Activated CD8-positive, alpha-beta memory T cell treated with anti-CD3 and anti-CD28 coated beads, Interleukin-2, amount 50 U/mL, for 48 hours (primary cell): Measurements from ENCODE around the gene GRK5.
A peak's percentile ranks its signal among the peaks of the same experiment; 100 is the strongest.

Experiments used
- DNase-seq: peaks from one replicate; pipeline ENCODE4 v3.0.0-alpha.2; 2020

The GRK5 gene

DNA sequence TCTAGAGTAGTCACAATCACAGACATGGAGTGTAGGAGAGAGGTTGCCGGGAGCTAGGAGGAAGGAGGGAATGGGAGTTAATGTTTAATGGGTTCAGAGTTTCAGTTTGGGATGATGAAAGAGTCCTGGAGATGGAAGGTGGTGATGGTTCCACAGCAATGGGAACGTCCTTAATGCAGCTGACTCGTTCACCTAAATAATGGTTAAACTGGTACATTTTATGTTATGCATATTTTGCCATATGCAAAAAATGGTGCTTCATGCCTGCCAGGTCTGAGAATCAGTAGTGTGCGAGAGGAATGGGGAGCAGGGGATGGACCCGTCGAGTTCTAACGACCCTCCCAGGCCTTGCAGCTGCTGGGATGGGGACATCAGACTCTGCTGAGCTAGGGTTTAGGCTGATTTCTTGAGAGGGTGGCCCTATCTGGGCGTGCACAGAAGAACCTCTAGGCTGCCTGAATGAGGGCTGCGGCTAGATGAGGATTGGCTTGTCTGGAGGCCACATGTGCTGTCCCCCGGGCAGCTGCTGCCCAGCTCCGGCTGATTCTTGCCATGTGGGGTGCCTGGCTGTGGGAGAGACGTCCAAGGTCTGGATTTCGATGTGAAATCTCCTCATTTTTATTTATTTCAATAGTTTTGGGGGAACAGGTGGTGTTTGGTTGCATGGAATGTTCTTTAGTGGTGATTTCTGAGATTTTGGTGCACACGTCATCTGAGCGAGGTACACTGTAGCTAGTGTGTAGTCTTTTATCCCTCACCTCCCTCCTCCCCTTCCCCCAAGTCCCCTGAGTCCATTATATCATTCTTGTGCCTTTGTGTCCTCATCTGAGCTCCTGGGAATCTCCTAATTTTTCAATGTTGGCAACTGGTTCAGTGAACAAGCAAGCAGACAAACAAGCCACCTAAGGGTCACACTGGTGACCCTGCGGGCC, 116.0 kb downstream of the GRK5 start:
- DNase-seq, result no peak

DNA sequence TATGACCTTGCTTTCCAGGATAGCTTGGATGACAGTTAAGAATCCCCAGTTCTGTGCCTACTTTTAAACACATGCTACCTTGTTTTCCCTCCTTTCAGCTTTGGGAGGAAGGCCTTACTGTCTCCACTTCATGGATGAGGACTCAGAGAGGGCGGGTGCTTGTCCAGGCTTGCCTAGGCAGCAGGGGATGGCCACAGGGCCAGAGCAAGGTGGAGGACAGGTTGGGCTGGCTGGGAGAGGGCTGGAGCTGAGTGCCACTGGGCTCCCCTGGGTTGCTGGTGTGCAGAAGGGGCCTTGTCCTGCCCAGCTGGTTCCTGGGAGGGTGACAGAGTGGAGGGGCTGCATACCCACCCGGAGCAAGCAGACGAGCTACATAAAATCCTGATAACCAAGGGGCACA, 117.8 kb downstream of the GRK5 start:
- DNase-seq, result no peak

DNA sequence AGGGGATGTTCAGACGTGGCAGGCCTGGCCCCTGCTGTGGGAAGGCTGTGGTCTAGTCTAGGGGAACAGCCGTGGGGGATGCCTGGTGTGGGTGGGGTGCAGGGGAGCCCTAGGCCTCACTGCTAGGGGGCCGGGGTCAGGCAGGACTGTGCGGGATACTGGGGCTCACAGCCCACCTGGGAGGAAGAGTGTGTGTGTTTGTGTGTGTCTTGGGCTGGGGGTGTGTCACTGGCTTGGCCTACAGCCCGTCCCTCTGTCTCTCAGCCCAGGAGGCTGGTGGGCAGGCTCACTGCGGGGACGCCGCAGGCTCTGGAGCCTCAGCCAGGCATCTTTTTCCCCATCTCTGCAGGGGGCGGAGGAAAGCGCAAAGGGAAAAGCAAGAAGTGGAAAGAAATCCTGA, 118.8 kb downstream of the GRK5 start:
- DNase-seq, result no peak

DNA sequence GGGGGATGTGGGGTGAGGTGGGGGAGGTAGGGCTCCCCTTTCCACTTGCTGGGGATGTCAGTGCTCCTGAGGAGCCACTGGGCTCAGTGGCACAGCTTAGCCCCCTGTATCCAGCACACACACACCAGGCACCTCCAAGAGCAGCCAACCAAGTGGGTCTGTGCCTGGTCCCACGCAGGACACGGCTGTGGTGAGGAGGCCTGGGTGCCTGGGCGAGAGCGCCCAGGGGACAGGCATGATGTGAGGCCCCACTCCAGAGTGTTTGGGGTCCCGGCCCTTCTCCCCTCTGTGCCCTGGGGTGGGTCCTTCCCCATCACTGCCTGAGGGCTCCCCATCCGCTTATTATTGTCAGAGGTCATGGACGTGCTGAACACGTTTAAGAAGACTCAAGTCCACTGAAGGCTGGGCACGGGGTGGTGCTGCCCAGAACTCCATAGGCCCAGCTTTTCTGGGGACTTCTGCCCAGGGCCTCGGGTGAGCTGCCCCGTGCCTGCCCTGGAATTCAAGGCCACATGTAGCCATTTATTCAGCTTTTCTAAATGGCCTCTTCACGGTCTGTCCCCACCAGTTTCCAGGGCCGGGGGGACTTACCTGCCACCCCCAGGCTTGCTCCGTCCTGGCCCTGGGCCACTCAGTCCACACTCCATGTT, 119.8 kb downstream of the GRK5 start:
- no peak for DNase-seq

DNA sequence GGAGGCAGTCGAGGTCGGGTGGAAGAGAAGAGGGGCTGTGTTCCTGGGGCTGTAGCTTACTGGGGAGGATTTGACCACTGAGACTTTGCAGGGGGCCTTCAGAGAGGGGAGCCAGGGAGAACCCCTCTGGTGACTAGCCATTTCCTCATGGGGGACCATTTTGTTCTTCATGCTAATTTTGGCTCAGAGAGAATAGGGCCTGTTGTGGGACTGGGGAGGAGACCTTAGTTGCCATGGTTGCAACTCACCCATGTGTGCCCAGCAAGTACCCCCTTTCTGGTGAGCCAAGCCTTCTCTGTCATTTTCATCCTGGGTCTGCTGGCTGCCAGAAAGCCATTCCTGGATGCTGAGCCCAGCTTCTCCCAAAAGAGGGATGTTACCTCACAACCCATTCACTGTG, 120.9 kb downstream of the GRK5 start:
- DNase-seq, result no peak

DNA sequence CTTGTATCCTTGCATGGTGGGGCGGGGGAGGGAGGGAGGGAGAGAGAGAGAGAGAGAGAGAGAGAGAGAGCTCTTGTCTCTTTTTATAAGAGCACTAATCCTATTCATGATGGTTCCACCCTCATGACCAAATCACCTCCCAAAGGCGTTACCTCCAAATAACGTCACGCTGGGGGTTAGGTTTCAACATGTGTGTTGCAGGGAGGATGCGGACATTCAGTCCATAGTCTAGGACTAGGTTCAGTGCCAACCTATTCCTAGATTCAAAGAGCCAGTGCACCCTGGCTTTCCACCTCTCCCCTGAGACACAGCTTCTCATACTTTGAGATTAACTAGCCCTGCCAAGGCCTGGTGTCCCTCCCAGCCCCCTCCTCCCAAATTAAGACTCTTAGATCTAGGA, 123.0 kb downstream of the GRK5 start:
- DNase-seq, result no peak

DNA sequence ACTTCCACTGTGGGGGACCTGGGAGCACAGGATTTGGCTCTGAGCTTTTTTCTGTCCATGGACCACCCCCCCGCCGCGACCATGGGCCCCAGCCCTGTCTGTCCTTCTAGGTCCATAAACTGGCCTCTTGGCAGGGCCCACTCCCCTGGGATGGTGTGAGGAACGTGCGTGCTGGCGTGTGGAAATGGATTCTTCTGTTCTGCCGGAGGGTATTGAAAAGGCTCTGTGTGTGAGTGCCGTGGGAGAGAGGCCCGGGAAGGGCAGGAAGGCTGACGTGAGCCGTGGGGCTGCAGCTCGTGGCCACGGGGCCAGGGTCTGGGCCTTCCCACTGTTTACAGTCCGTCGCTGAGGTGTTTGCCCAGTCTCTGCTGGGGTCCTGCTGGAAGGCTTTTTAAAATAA, 123.7 kb downstream of the GRK5 start:
- no peak for DNase-seq

DNA sequence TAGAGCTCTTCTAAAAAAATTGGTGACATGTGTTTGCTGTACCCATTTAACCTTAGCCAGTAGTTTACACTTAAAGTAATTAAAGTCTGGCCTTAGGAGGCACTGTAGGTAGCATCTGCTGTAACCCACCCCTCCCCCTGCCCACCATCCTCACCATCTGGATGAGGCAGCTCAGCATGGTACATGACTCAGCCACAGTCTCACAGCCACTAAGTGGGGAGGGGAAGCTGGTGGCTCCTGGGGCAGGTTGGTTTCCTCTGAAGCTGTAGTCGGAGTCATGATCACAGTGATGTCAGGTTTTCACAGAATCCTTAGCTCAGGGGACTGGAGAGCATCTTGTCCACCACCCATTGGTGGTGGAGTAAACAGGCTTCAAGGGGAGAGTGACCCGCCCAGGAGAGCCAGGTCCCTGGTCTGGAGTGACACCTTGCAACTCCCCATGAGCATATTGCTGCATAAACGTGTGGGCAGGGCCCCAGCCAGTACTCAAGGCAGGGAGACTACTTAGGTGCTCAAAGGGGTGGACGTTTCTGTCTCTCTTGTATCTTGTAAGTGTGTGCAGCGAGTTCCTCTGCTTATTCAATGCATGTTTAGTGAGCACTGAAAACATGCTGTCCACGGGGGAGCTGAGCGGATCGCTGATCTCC, 125.9 kb downstream of the GRK5 start:
- DNase-seq, result peak; percentile 66

DNA sequence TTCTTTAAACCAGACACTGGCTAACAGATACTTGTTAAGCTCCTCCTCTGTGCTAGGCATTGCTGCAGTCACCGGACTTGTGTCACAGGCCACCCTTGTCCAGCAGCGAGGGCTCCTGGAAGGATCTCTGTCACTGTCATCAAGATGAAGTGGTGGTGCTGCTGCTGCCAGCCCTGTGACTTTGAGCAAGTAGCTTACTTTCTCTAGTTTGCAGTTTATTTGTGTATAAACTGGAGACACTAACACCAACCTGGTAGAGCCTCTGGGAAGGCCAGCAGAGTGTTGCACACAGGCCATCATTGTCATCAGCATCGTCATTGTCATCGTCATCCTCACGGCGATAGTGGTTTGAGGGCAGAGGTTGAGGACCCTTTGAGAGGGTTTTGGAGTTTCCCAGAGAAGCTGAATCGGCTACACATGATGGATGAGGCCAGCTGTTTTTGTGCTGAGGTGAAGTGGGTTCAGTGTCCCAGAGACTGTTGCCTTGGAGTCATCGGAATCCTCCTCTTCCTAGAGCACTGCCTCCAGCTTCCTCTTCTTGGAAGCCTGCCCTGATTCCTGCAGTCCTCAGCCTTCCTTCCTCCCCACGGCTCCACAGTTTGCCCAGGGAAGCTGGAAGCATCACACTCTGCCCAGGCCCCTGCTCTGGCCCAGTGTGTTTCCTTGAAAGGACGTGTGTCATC, 128.4 kb downstream of the GRK5 start:
- no peak for DNase-seq

DNA sequence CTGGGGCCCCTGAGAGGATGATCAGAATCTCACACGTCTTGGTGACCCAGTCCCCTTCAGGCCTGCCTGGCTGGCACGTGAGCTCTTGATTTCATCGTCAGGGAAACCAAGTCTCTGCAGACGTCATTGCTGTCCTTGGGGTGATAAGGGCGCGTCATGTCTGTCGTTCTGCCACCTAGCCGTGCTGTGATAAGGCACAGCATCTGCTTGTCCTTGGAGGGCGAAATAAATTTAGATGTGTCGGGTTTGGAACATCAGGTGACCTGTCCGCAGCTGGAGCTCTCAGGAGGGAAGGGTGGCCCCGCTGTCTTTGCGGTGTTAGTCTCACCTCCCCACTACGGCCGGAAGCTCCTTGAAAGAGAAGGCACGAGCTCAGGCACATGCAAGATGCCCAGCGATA, 129.2 kb downstream of the GRK5 start:
- DNase-seq, result no peak

DNA sequence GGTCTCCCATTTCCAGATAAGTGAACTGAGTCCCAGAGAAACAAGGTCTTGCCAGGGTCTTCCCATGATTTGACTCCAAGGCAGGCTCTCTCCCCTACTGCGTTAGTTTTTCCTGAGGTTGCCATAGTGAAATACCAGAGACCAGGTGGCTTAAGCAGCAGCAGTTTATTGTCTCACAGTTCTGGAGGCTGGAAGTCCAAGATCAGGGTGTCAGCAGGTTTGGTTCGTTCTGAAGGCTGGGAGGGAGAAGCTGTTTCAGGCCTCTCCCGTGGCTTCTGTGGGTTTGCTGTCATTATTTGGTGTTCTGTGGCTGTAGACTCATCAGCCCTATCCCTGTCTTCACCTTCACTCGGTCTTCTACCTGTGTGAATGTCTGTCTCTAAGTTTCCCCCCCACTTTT, 129.9 kb downstream of the GRK5 start:
- no peak for DNase-seq

DNA sequence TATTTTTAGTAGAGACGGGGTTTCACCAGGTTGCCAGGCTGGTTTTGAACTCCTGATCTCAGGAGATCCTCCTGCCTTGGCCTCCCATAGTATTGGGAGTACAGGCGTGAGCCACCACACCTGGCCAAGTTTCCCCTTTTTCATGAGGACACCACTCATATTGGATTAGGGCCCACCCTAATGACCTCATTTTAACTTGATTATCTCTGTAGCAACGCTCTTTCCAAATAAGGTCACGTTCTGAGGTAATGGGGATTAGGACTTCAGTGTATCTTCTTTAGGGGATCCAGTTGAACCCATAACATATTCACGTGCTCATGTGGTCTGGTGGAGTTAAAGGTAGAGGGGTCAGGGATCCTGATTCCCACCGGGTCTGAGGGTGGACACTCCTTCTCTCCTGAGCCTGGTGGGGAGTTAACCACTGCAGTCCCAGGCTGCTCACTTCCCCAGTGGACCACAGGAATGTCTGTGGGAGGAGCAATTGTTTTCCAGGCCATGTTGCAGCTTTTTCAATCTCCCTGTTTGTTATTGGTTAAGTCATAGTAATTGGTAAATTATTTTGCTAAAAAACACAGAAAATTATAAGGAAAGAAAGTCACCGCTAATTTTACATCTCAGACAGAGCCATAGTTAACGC, 130.5 kb downstream of the GRK5 start:
- DNase-seq, result no peak

DNA sequence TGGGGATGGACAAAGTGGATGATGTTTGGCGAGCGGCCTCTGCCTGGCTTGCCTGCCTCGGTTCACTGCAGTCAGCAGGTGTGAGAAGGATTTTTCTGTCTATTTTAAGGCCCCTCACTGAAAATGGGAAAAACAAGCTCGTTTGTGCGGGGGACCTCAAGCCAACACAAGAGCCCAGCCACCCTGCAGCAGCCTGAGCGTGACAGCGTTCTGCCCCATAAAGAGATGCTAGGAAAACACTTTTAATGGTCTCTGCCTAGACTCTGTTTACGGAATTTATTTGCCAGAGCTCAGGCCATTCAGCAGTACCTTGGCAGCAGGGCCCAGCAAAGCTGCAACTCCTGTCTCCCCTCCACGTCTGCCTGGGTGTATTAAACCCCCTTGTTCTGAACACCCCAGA, 131.7 kb downstream of the GRK5 start:
- no peak for DNase-seq

DNA sequence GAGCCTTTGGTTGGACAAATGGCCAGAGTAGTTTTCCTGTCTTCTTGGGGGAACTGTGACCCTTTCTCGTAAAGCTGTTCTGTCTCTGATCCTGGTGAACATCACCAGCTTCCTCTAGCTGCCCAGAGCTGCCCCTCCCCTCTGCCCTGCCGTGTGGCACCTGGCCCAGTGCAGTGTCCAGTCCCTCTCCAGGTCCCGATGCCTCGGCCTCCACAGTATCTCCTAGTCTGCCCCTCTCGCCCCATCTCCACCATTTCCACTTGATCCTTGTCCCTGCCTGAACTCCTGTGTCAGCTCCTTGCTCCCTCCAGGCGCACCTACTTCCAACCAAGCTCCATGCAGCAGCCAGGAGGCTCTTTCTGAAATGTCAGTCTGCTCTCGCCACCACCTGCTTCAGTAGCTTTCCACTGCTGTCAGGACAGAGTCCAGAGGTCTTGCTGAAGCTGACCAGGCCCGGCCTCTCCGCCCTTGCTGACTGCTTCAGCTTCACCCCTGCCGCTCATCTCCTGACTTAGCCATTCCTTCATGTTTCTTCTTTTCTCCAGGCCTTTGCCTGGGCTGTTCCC, 133.6 kb downstream of the GRK5 start:
- DNase-seq, result no peak

DNA sequence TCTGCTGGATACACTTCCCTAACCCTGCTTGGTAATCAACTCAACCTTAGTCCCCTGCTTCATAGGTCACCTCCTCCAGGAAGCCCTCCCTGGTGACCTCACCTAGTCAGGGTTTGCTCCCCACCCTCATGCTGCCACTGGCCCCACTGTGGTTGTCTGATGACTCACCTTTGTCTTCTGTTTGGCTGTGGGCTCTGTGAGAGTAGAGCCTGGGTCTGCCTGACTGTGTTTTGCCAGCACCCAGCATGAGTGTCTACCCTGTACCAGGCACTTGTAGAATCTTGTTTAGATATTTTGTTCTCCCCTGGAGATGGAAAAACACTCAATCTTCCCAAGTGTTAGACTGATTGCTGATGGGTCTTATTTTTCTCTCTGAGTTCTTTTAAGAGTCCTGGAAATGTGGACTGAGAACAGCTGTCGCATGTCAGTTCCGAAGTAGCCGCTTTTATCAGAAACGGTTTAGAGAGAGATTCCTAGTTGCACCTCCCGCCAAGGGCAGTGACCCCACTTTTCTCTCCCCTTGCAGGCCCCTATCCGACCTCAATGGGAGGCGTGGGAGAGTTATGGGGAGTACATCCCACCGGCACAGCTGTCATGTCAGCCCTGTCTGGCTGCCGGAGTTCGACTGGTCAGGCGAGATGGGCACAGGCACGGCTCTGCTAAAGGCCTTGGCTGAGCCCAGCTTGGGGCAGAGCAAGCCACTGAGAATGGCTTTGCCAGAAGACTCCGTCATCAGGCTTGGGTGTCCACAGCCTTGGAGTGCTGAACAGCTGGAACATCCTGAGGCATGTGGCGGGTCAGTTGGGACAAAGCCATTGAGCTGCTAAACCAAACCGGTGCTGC, 134.3 kb downstream of the GRK5 start:
- DNase-seq, result peak; percentile 70

DNA sequence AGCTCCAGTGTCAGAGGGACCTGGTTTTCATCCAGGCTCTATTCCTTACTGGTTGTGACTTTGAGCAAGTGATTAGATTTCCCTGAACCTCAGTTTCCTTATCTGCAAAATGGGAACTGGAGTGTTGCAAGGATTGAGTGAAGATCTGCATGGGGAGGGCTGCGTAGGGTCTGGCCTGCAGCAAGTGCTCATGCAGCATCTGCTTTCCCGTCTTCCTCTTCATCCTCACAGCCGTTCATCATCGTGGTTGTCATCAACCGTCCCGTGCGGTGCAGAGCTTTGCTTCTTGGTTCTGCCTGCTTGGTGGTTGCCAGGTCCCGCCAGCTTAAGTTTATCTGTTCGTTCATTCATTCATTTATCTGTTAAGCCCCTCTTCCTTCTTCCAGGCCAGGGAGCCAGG, 135.0 kb downstream of the GRK5 start:
- no peak for DNase-seq

DNA sequence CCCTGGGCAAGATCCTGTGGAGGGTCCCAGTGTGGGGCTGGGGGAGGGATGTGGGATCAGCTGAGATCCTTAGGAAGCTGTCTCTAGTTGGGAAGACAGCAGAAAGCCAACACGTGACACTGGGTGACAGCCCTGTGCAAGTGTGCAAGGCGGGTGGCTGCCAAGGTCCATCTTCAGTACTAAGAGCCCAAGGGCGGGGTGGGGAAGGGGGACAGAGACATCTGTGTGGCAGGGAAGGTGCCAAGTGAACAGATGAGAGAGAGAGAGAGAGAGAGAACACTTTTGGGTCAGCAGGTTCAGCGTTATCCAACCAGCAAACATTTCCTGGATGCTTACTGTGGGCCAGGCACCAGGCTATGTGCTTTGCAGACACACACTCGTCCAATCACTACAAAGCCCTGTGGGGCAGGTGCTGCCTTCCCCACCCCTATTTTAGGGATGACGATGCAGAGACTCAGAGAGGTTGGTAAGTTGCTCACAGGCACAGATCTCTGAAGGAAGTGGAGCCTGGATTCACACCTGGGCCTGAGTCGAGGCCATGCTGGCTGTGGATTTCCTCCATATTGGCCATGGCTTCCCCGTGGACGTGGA, 135.7 kb downstream of the GRK5 start:
- DNase-seq, result no peak

DNA sequence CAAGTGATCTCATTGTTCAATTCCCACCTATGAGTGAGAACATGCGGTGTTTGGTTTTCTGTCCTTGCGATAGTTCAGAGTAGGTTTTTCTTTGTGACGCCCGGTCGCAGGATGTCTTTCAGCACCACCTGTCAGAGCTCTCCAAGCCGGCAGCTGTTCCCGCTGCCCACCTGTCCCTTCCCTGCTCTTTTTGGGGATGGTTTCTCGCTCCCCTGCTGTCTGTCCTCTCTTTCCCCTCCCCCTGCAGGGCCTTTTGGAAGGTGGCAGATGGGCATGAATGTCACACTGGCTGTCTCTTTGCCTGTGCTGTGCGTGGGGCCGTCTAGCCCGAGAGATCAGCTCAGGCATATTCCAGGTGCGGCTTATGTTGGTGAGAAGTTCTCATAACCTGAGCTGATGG, 137.0 kb downstream of the GRK5 start:
- no peak for DNase-seq

DNA sequence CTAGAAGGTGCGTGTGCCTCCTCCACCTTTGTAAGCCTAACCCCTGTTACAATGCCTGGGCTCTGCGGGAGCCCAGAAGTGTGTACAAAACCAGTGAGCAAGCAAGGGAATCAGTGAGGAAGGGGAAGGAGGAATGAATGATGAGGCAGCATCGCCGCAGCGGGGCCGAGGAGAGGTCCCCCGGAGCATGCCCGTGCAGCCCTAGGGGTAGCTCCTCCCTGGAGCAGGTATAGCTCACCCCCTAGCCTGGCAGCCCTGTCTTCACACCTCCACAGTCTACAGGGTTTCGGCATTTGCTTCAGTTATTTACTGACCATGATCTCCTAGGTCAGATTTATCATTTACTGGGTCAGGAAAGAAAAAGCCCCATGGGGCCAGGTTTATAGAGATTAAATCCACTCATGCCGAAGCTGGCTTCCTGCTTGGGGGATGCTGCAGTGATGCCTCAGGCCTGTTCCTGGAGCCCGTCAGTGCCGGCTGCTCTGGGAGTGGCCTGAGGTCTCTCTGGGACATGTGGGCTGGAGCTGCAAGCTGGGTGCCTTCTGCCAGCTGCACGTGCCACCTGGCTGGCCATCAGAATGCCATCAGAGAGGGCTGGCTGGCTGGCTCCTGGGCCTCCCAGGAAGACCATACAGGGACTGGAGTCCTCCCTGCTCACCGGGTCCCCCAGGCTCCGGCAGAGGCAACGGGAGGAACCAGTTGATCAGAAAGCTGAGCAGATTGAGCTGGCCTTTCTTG, 138.9 kb downstream of the GRK5 start:
- no peak for DNase-seq

DNA sequence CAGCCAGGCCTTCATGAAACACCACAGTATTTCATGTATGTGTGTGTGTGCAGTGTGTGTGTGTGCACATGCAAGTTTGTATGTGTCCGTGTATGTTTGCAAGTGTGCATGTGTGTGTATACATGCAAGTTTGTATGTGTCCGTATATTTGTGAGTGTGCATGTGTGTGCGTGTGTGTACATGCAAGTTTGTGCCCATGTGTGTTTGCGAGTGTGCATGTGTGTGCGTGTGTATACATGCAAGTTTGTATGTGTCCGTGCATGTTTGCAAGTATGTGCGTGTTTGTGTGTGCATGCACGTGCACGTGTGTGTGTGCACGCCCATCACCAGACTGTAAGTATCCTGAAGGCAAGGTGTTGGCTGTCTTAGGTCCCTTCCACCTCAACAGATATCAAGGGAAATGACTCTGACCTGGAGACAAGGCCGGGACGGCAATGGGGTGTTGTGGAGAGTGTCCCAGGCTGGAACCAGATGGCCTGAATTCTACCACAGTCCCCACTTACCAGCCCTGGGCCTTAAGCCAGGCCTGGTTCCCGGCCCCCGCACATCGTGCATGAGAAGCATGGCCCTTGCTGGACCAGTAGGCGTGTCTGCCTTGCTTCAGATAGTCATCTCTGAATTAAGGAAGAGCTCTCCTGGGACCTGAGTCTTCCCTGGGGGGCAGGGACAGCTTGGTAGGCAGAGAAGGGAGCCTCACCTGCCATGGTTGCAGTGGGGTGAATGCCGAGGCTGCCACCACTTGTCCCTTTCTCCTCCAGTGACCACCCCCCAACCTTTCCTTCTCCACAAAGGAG, 140.0 kb downstream of the GRK5 start:
- no peak for DNase-seq
